Esophagus squamous epithelium (tissue), 5 donors: Measurements from ENCODE around the gene PSMB7. TPM values are rescaled to one million over a fixed set of nuclear protein-coding genes. Genes with fewer than 3 reads are reported as not detected.
"Not testable (repeated sequence)": the region's sequence is repeated elsewhere in the genome, so short reads cannot be mapped to it uniquely, and the experiment has no call there.

ENCODE experiments used
- DNase-seq: peaks from one replicate; lab custom pipeline; 2025; lab: John Stamatoyannopoulos, UW
- H3K27ac ChIP-seq, 4 donors: fragments of 200-600 bp; sonication (generic); one replicate each; pipeline ENCODE4 v1.5.1; 2016 to 2019; ENCODE audit warnings: mild to moderate bottlenecking in 1 of 4
- H3K27me3 ChIP-seq, 4 donors: fragments of 200-600 bp; sonication (generic); 1 replicate in 3 of 4; 2 replicates in 1 of 4; pipeline versions ENCODE4 v1.5.1 to v1.6.0; 2017 to 2021; ENCODE audit warnings: antibody characterized with exemption in 1 of 4
- H3K36me3 ChIP-seq, 3 donors: fragments of 200-600 bp; sonication (generic); one replicate each; pipeline ENCODE4 v1.5.1; 2016 to 2019
- H3K4me1 ChIP-seq, 3 donors: fragments of 200-600 bp; sonication (generic); one replicate each; pipeline ENCODE4 v1.5.1; 2017 to 2019
- H3K4me3 ChIP-seq, 4 donors: fragments of 200-600 bp; sonication (generic); 1 replicate in 3 of 4; 2 replicates in 1 of 4; pipeline ENCODE4 v1.5.1; 2016 to 2019; ENCODE audit warnings: mild to moderate bottlenecking in 2 of 4, moderate library complexity in 1 of 4
- H3K9me3 ChIP-seq, 3 donors: fragments of 200-600 bp; sonication (generic); one replicate each; pipeline ENCODE4 v1.5.1; 2016 to 2019
- CTCF ChIP-seq, 6 experiments: fragments of 450-650 bp in 4 of 6; fragments of 200-600 bp in 2 of 6; sonication (generic) in 2 of 6; IDR thresholded peaks; one replicate each; pipeline ENCODE4 v1.5.1; 2016 to 2019; ENCODE audit warnings: antibody characterized with exemption in 6 of 6, mild to moderate bottlenecking in 4 of 6, moderate library complexity in 4 of 6
- POLR2A ChIP-seq, 4 donors: fragments of 450-650 bp; IDR thresholded peaks; one replicate each; pipeline ENCODE4 v1.6.1; 2017; ENCODE audit warnings: antibody characterized with exemption in 4 of 4, mild to moderate bottlenecking in 4 of 4, moderate library complexity in 3 of 4
- WGBS, 2 donors: methylation state at CpG; one replicate each; pipeline ENCODE4 v1.1.5; 2018; 5-methylcytosine and 5-hydroxymethylcytosine counted together
- intact Hi-C: fragments of 100-400 bp; cut with DNase I; formaldehyde crosslinking; loops from one replicate; pipeline ENCODE4 v1.15.0; 2022
- total RNA-seq, 4 donors: library from RNA; depleted of rRNA; stranded (reverse); fragments of >200 nt; gene quantifications; one replicate each; pipeline ENCODE4 v1.1.0, GENCODE V29; 2016
- donor health status: DM: yes; HTN: yes; CAD: no.

Gene PSMB7
- total RNA-seq, 4 donors from 2014 or later: 114 to 229 (median 170) TPM

DNA sequence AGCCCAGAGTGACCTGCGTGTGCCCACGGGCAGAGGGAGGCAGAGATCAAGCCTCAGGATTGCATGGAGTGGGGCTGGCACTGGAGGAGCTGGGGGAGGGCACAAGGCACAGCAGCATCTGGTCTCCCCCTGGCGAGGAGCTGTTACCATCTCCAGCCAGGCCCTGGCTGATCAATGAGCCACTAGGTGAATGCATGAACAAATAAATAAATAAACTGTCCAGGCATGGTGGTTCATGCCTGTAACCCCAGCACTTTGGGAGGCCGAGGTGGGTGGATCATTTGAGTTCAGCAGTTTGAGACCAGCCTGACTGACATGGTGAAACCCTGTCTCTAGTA lies 14.3 kb upstream of the PSMB7 start:
- Histone ChIP-seq H3K36me3 (no peaks in the 10 kb centered on the region), H3K9me3 (no peaks in the 10 kb centered on the region), H3K27ac (no peak overlapping the region), H3K4me3 (no peak overlapping the region), H3K4me1 (no peaks in the 10 kb centered on the region), H3K27me3 (peaks cover 0 to 10% (median 0%) of the 10 kb centered on the region in 4 donors)
- no peak for DNase-seq
- no peak for TF ChIP-seq CTCF (IDR thresholded peaks at IDR 0.05)
- TF ChIP-seq POLR2A (IDR thresholded peaks at IDR 0.05): no peak
- intact Hi-C loops: no loop called here
- WGBS, 2 donors: 54 to 77% methylated on average over 2 of the region's 4 CpGs

DNA sequence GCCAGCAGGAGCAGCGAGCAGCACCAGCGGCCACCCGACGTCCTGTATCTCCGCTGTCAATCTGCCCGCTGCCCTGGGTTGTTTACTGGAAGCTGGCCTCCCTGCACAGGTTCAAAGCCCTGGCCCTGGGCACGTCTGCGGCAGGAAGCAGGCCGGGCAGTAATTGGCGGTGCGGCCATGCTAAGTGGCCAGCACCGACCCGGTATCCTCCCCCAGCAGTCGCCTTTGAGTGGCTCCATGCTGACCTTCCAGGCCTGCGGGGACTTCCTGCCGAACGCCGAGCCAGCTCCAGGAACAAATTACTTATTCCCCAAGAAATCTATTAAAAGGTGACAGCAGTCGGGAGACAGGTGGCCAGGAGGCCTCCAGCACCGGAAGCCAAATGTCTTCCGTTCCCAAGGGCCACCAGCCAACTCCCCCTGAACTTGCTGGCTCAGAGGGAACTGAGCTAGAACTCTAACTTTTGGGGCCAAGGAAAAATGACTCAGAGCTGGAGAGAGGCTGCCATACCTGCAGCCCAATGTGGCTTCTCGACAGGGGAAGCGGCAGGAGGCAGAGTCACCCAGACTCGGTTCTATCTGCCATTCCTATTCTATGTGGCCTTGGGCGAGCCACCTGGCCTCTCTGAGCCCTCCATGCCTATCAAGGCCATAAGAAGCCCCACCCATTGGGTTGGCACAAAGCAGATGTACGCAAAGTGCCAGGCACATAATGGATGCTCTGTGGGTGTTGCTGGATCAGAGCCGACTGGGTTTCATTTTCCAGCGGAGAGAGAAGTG lies 13.7 kb upstream of the PSMB7 start:
- intact Hi-C loops: no loop called here
- DNase-seq: no peak
- H3K36me3 ChIP-seq: no peaks in the 10 kb centered on the region
- no peaks in the 10 kb centered on the region for H3K9me3 ChIP-seq
- no peaks in the 10 kb centered on the region for H3K4me1 ChIP-seq
- H3K27me3 ChIP-seq: peaks cover 0 to 10% (median 0%) of the 10 kb centered on the region in 4 donors
- 73 to 96% methylated on average over 4 to 17 of the region's 28 CpGs for WGBS, 2 donors
- no peak overlapping the region for H3K27ac ChIP-seq
- TF ChIP-seq CTCF (IDR thresholded peaks at IDR 0.05): no peak
- no peak for TF ChIP-seq POLR2A (IDR thresholded peaks at IDR 0.05)
- H3K4me3 ChIP-seq: no peak overlapping the region

GRCh38 chr9:124427281-124427680 lies 12.0 kb upstream of the PSMB7 start:
- Histone ChIP-seq H3K27me3 (peaks cover 0 to 1% (median 0%) of the 10 kb centered on the region in 4 donors), H3K4me3 (no peak overlapping the region), H3K27ac (no peak overlapping the region), H3K36me3 (no peaks in the 10 kb centered on the region), H3K9me3 (no peaks in the 10 kb centered on the region), H3K4me1 (no peaks in the 10 kb centered on the region)
- intact Hi-C loops: no loop called here
- 70 to 73% methylated on average over 3 to 4 of the region's 4 CpGs for WGBS, 2 donors
- no peak for DNase-seq
- TF ChIP-seq POLR2A (IDR thresholded peaks at IDR 0.05) (no peak), CTCF (IDR thresholded peaks at IDR 0.05) (no peak)

GRCh38 chr9:124426361-124426760 lies 11.1 kb upstream of the PSMB7 start:
- no peaks in the 10 kb centered on the region for H3K27me3 ChIP-seq
- DNase-seq: no peak
- intact Hi-C loops: no loop called here
- WGBS, 2 donors: 86 to 87% methylated on average over 7 of the region's 7 CpGs
- H3K9me3 ChIP-seq: no peaks in the 10 kb centered on the region
- no peaks in the 10 kb centered on the region for H3K4me1 ChIP-seq
- no peak overlapping the region for H3K4me3 ChIP-seq
- TF ChIP-seq POLR2A (IDR thresholded peaks at IDR 0.05) (no peak), CTCF (IDR thresholded peaks at IDR 0.05) (no peak)
- H3K36me3 ChIP-seq: no peaks in the 10 kb centered on the region
- no peak overlapping the region for H3K27ac ChIP-seq

DNA sequence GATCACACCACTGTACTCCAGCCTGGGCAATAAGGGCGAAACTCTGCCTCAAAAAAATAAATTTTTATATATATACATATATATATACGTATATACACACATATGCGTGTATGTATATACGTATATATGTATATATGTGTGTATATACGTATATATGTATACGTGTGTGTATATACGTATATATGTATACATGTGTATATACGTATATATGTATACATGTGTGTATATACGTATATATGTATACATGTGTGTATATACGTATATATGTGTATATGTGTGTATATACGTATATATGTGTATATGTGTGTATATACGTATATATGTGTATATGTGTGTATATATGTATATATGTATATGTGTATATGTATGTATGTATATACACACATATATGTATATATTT lies 10.5 kb upstream of the PSMB7 start:
- H3K27me3 ChIP-seq, H3K4me1 ChIP-seq, H3K27ac ChIP-seq, H3K4me3 ChIP-seq, H3K36me3 ChIP-seq, H3K9me3 ChIP-seq, DNase-seq, intact Hi-C loops: not testable (repeated sequence)
- 88 to 96% methylated on average over 12 of the region's 12 CpGs for WGBS, 2 donors
